A549 (cell line): ENCODE data around the gene BCL2L2. TPM values are rescaled to one million over a fixed set of nuclear protein-coding genes. Genes with fewer than 3 reads are reported as not detected.
A peak's percentile ranks its signal among the peaks of the same experiment; 100 is the strongest.

Experiments used
- ATAC-seq, 2 experiments: fragments of 200-7000 bp in 1 of 2; fragments of >200 bp in 1 of 2; cut with Nextera tagmentation in 1 of 2; cut with Tn5 transposase in 1 of 2; 3 replicates each; pipeline versions ENCODE4 v1.8.0 to v1.9.1; 2018 to 2020; ENCODE audit warnings: mild to moderate bottlenecking in 1 of 2, moderate library complexity in 1 of 2
- CTCF ChIA-PET: fragments of 300-600 bp; sonication (Branson Sonifier 250); formaldehyde crosslinking; extraction: SDS; loops from one replicate; lab custom pipeline; 2021; ENCODE audit warnings: antibody characterized with exemption, inconsistent platforms; lab: Yijun Ruan, JAX
- POLR2A ChIA-PET: fragments of 350-600 bp; formaldehyde crosslinking; extraction: SDS; loops from one replicate; lab custom pipeline; 2021; ENCODE audit warnings: antibody characterized with exemption, inconsistent platforms; lab: Yijun Ruan, JAX
- DNase-seq, 2 experiments: peaks; one replicate each; pipeline versions ENCODE4 v3.0.0 to v3.0.0-alpha.2; 2011 to 2016; ENCODE audit warnings: low read depth in 1 of 2, low spot score in 1 of 2
- FAIRE-seq: peaks from 2 replicates; lab custom pipeline; 2011; peaks lifted over from hg19 to GRCh38; lab: Jason Lieb, UNC
- H3K27ac ChIP-seq, 2 experiments: fragments of >200 bp; sonication (Bioruptor Twin); formaldehyde crosslinking; 3 replicates each; pipeline ENCODE4 v1.5.1; 2016 to 2017
- H3K4me1 ChIP-seq: fragments of >200 bp; sonication (Bioruptor Twin); formaldehyde crosslinking; 3 replicates; pipeline ENCODE4 v1.6.1; 2016
- H3K4me2 ChIP-seq: fragments of >200 bp; sonication (Bioruptor Twin); formaldehyde crosslinking; 3 replicates; pipeline ENCODE4 v1.6.1; 2016
- H3K4me3 ChIP-seq: fragments of >200 bp; sonication (Bioruptor Twin); formaldehyde crosslinking; 3 replicates; pipeline ENCODE4 v1.5.1; 2016
- H3K9me3 ChIP-seq: fragments of >200 bp; sonication (Bioruptor Twin); formaldehyde crosslinking; 3 replicates; pipeline ENCODE4 v1.6.1; 2016
- BHLHE40 ChIP-seq: IDR thresholded peaks from 2 replicates; pipeline ENCODE4 v1.6.1; 2012; ENCODE audit warnings: low read depth, low read length, inconsistent platforms
- EHF ChIP-seq: fragments of 250-450 bp; sonication (Bioruptor Pico); IDR thresholded peaks from 2 replicates; pipeline ENCODE4 v1.5.0; 2020; ENCODE audit warnings: mild to moderate bottlenecking
- EHMT2 ChIP-seq: fragments of 200-600 bp; sonication (generic); IDR thresholded peaks from 2 replicates; pipeline ENCODE4 v1.6.1; 2016; ENCODE audit warnings: antibody characterized with exemption, low read depth, mild to moderate bottlenecking, moderate library complexity
- FOSL2 ChIP-seq, 2 experiments: fragments of 450-650 bp in 1 of 2; fragments of >200 bp in 1 of 2; sonication (Bioruptor Twin) in 1 of 2; formaldehyde crosslinking; IDR thresholded peaks; 2 replicates each; pipeline versions ENCODE4 v1.5.0 to v1.6.1; 2016 to 2020; ENCODE audit warnings: mild to moderate bottlenecking in 1 of 2, moderate library complexity in 1 of 2
- JUNB ChIP-seq: fragments of >200 bp; sonication (Bioruptor Twin); formaldehyde crosslinking; IDR thresholded peaks from 2 replicates; pipeline ENCODE4 v1.6.1; 2016
- KDM5A ChIP-seq: fragments of 200-600 bp; sonication (generic); IDR thresholded peaks from 2 replicates; pipeline ENCODE4 v1.6.1; 2016; ENCODE audit warnings: antibody characterized with exemption, mild to moderate bottlenecking
- MYC ChIP-seq: IDR thresholded peaks from 2 replicates; pipeline ENCODE4 v1.6.1; 2012; ENCODE audit warnings: mild to moderate bottlenecking, inconsistent platforms, low read length, improper control_type of control experiment, borderline replicate concordance
- NFE2L2 ChIP-seq: fragments of 150-350 bp; conservative IDR thresholded peaks from 2 replicates; pipeline ENCODE4 v1.6.1; 2014; ENCODE audit warnings: low read length
- NPAS2 ChIP-seq: fragments of 250-450 bp; sonication (Bioruptor Pico); IDR thresholded peaks from 2 replicates; pipeline ENCODE4 v1.8.0; 2022; ENCODE audit warnings: mild to moderate bottlenecking, moderate library complexity, borderline replicate concordance
- PHF8 ChIP-seq: fragments of 200-600 bp; sonication (generic); IDR thresholded peaks from 2 replicates; pipeline ENCODE4 v1.6.1; 2016; ENCODE audit warnings: low read depth, mild to moderate bottlenecking, antibody characterized with exemption, moderate library complexity, borderline replicate concordance
- RAD21 ChIP-seq, 2 experiments: fragments of >200 bp in 1 of 2; sonication (Bioruptor Twin) in 1 of 2; formaldehyde crosslinking in 1 of 2; IDR thresholded peaks in 1 of 2; conservative IDR thresholded peaks in 1 of 2; 2 replicates in 1 of 2; 3 replicates in 1 of 2; pipeline ENCODE4 v1.6.1; 2012 to 2018; ENCODE audit warnings: inconsistent platforms in 1 of 2
- RFX5 ChIP-seq: fragments of 450-650 bp; IDR thresholded peaks from 2 replicates; pipeline ENCODE4 v1.7.1; 2014; ENCODE audit warnings: antibody characterized with exemption, mild to moderate bottlenecking, moderate library complexity
- SREBF2 ChIP-seq: fragments of 450-650 bp; IDR thresholded peaks from 2 replicates; pipeline ENCODE4 v1.6.1; 2014; ENCODE audit warnings: mild to moderate bottlenecking, moderate library complexity
- ZC3H11A ChIP-seq: fragments of 450-650 bp; IDR thresholded peaks from 2 replicates; pipeline ENCODE4 v1.6.1; 2014; ENCODE audit warnings: antibody characterized with exemption, mild to moderate bottlenecking
- ZSCAN20 ChIP-seq: fragments of 250-450 bp; sonication (Bioruptor Pico); IDR thresholded peaks from 2 replicates; pipeline ENCODE4 v1.8.0; 2022; ENCODE audit warnings: mild to moderate bottlenecking, moderate library complexity
- WGBS: methylation state at CpG from one replicate; pipeline ENCODE4 v1.1.6; 2017; ENCODE audit errors: missing lambda C conversion rate; 5-methylcytosine and 5-hydroxymethylcytosine counted together
- polyA plus RNA-seq, 4 experiments: library from polyadenylated mRNA; depleted of rRNA in 3 of 4; stranded (reverse); fragments of >200 nt; fragmentation: RNase III in 1 of 4; extraction: RNeasy Plus Mini Kit Qiagen cat#74134 plus additional on column Dnase treatment in 1 of 4; gene quantifications; 2 replicates in 3 of 4; 3 replicates in 1 of 4; pipeline ENCODE4 v1.2.3, GENCODE V29; 2011 to 2017
- TF ChIP-seq, protein P1 (sequence below): IDR thresholded peaks from 2 replicates; pipeline ENCODE4 v1.6.1; 2012; ENCODE audit warnings: low read depth, borderline replicate concordance
- TF ChIP-seq, protein P2 (sequence below): fragments of 150-350 bp; IDR thresholded peaks from 2 replicates; pipeline ENCODE4 v1.6.1; 2014; ENCODE audit warnings: low read depth, mild to moderate bottlenecking, low read length
- TF ChIP-seq, protein P3 (sequence below): fragments of 200-600 bp; sonication (generic); IDR thresholded peaks from 2 replicates; pipeline ENCODE4 v1.6.1; 2016; ENCODE audit warnings: antibody characterized with exemption, mild to moderate bottlenecking, moderate library complexity

The BCL2L2 gene
- polyA plus RNA-seq, 2 of the 4 experiments (the other 2 are of a cell fraction), result 17.8 to 25.4 TPM

DNA sequence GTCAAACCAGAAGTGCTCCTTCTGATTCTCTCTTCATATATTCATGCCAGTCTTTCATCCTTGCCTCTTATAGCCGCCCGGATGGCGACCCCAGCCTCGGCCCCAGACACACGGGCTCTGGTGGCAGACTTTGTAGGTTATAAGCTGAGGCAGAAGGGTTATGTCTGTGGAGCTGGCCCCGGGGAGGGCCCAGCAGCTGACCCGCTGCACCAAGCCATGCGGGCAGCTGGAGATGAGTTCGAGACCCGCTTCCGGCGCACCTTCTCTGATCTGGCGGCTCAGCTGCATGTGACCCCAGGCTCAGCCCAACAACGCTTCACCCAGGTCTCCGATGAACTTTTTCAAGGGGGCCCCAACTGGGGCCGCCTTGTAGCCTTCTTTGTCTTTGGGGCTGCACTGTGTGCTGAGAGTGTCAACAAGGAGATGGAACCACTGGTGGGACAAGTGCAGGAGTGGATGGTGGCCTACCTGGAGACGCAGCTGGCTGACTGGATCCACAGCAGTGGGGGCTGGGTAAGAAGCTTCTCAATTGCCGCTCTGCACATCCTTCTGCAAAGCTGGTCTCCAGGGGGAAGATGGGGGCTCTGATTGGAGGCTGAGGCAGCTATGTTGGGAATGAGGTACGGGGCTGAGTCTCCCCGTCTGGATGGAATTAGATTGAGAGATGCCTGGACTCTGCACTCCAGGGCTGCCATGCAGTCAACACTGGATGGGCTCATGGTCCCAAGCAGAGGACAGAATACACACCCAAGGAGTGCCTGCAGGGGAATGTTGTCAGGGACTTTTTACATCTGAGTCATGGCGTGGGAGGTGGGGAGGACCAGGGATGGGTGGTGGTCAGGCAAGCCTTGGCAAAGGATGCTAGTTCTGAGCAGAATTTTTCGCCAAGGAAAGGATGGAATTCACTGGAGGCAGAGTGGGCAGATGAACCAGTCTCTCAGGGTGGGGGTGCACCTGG is 1.3 kb downstream of the BCL2L2 start:
- no peak for ATAC-seq
- Histone ChIP-seq H3K4me1 (peaks cover 28% of the 10 kb centered on the region), H3K9me3 (no peaks in the 10 kb centered on the region), H3K27ac (peak overlapping the region; percentile 95 to 96; a peak in 5 of 6 replicates), H3K4me2 (peak overlapping the region; percentile 94), H3K4me3 (peak overlapping the region; percentile 74)
- ChIA-PET POLR2A (interaction anchor here (1.4 to 4.5 kb wide), 3 partner anchors 8 to 213 kb away, joined by 6 to 64 read pairs (median 9); partner anchors contain the start of genes ACIN1, C14orf119 and PABPN1), CTCF (interaction anchor here (0.6 to 3.8 kb wide), 9 partner anchors 12 to 793 kb away, joined by 3 to 11 read pairs (median 4); partner anchors contain the start of genes PABPN1 and SLC22A17)
- TF ChIP-seq KDM5A (no peak), ZSCAN20 (no peak), MYC (no peak), PHF8 (no peak), NPAS2 (no peak), FOSL2 (IDR thresholded peaks at IDR 0.05) (no peak), FOSL2 (CRISPR knock-in tag; IDR thresholded peaks at IDR 0.05) (no peak), EHF (CRISPR knock-in tag) (no peak), JUNB (no peak), RFX5 (no peak), EHMT2 (no peak)
- TF ChIP-seq, protein P1, sequence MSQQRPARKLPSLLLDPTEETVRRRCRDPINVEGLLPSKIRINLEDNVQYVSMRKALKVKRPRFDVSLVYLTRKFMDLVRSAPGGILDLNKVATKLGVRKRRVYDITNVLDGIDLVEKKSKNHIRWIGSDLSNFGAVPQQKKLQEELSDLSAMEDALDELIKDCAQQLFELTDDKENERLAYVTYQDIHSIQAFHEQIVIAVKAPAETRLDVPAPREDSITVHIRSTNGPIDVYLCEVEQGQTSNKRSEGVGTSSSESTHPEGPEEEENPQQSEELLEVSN, result no peak
- TF ChIP-seq, protein P2, sequence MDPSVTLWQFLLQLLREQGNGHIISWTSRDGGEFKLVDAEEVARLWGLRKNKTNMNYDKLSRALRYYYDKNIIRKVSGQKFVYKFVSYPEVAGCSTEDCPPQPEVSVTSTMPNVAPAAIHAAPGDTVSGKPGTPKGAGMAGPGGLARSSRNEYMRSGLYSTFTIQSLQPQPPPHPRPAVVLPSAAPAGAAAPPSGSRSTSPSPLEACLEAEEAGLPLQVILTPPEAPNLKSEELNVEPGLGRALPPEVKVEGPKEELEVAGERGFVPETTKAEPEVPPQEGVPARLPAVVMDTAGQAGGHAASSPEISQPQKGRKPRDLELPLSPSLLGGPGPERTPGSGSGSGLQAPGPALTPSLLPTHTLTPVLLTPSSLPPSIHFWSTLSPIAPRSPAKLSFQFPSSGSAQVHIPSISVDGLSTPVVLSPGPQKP, result no peak
- TF ChIP-seq, all 56 proteins: peak for 0
- 79% methylated on average over 18 of the region's 22 CpGs for WGBS
- DNase-seq, result peak in 1 of 2 experiments; percentile 12
- no peak for FAIRE-seq

DNA sequence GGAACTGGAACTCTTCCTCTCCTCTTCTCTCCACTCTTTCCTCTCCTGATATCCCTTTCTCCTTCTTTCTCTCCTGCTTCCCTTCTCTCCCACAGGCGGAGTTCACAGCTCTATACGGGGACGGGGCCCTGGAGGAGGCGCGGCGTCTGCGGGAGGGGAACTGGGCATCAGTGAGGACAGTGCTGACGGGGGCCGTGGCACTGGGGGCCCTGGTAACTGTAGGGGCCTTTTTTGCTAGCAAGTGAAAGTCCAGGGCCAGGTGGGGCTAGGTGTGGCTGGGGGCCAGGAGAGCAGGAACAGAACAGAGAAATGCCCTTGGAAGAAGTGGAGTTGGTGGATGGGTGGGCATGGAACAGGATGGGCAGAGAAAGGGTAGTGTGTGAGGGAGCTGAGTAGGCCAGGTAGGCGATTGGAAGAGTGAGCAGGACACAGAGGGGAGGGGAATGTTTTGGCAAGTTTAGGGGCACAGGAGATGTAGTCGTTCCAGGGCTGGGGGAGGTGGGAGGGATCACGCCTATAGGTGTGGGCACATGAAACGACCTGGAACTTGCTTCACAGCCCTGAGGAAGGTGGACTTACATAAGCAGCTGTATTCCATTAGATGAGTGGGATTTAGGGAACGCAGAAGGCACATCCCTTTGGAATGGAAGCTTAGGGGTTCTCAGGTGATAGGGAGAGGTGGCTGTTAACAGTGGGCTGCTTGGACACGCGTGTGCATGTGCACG is 2.2 kb downstream of the BCL2L2 start:
- peaks cover 25% of the 10 kb centered on the region for H3K4me1 ChIP-seq
- DNase-seq (no peak), FAIRE-seq (no peak), ATAC-seq (no peak)
- H3K4me2 ChIP-seq, result peak overlapping the region; percentile 94
- TF ChIP-seq PHF8 (no peak), RAD21 (conservative IDR thresholded peaks at IDR 0.05 in 1 of 2, IDR thresholded peaks at IDR 0.05 in 1 of 2) (no peak), RFX5 (no peak), SREBF2 (no peak), BHLHE40 (no peak), ZSCAN20 (no peak), ZC3H11A (no peak), NFE2L2 (no peak)
- TF ChIP-seq, protein P3, sequence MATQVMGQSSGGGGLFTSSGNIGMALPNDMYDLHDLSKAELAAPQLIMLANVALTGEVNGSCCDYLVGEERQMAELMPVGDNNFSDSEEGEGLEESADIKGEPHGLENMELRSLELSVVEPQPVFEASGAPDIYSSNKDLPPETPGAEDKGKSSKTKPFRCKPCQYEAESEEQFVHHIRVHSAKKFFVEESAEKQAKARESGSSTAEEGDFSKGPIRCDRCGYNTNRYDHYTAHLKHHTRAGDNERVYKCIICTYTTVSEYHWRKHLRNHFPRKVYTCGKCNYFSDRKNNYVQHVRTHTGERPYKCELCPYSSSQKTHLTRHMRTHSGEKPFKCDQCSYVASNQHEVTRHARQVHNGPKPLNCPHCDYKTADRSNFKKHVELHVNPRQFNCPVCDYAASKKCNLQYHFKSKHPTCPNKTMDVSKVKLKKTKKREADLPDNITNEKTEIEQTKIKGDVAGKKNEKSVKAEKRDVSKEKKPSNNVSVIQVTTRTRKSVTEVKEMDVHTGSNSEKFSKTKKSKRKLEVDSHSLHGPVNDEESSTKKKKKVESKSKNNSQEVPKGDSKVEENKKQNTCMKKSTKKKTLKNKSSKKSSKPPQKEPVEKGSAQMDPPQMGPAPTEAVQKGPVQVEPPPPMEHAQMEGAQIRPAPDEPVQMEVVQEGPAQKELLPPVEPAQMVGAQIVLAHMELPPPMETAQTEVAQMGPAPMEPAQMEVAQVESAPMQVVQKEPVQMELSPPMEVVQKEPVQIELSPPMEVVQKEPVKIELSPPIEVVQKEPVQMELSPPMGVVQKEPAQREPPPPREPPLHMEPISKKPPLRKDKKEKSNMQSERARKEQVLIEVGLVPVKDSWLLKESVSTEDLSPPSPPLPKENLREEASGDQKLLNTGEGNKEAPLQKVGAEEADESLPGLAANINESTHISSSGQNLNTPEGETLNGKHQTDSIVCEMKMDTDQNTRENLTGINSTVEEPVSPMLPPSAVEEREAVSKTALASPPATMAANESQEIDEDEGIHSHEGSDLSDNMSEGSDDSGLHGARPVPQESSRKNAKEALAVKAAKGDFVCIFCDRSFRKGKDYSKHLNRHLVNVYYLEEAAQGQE, result no peak
- TF ChIP-seq, all 56 proteins: peak for 0
- WGBS, result 93% methylated on average over 17 of the region's 17 CpGs
- POLR2A ChIA-PET, result interaction anchor here (0.5 to 4.5 kb wide), 2 partner anchors 13 to 243 kb away, joined by 3 to 64 read pairs; partner anchors contain the start of genes PABPN1 and ZFHX2
- Histone ChIP-seq H3K9me3 (no peaks in the 10 kb centered on the region), H3K4me3 (no peak overlapping the region), H3K27ac (0 out of 6 replicates have a peak overlapping the region, but pooled peaks of 1 of the 2 experiments have one; percentile 17)
- CTCF ChIA-PET, result interaction anchor here (0.5 to 3.8 kb wide), 10 partner anchors 7 to 794 kb away, joined by 3 to 15 read pairs (median 4); partner anchors contain the start of genes PPP1R3E and SLC22A17
